Panc1 (cell line): ENCODE data around the gene FHIT. TPM values are rescaled to one million over a fixed set of nuclear protein-coding genes. Genes with fewer than 3 reads are reported as not detected.
"Not testable (repeated sequence)": the region's sequence is repeated elsewhere in the genome, so short reads cannot be mapped to it uniquely, and the experiment has no call there.

Experiments
- ATAC-seq: fragments of 200-7000 bp; cut with Tn5 transposase; 2 replicates; pipeline ENCODE4 v1.9.1; 2020; ENCODE audit warnings: mild to moderate bottlenecking, moderate library complexity
- BruUV-seq: library from RNA; stranded (reverse); fragments of 400-500 nt; replicated peaks from 2 replicates; lab custom pipeline; 2021; lab: Mats Ljungman, UMichigan
- CTCF ChIA-PET: fragments of 300-600 bp; sonication (Branson Sonifier 250); formaldehyde crosslinking; loops from one replicate; lab custom pipeline; 2022; ENCODE audit warnings: antibody characterized with exemption; lab: Charles Lee
- POLR2A ChIA-PET: fragments of 300-600 bp; sonication (Branson Sonifier 250); formaldehyde crosslinking; loops from one replicate; lab custom pipeline; 2022; ENCODE audit warnings: antibody characterized with exemption; lab: Charles Lee
- DNase-seq: peaks from one replicate; pipeline ENCODE4 v3.0.0-alpha.2; 2010; ENCODE audit warnings: low read depth, low spot score
- H3K27ac ChIP-seq: 2 replicates; pipeline ENCODE4 v1.5.1; 2011; ENCODE audit warnings: mild to moderate bottlenecking, low read length, inconsistent platforms
- H3K27me3 ChIP-seq: fragments of 200-500 bp; sonication (Bioruptor generic); 2 replicates; pipeline ENCODE4 v1.6.0; 2014; ENCODE audit warnings: low read length, inconsistent platforms; ENCODE audit not compliant: control insufficient read depth, insufficient read depth
- H3K36me3 ChIP-seq: fragments of 200-500 bp; sonication (Bioruptor generic); 2 replicates; pipeline ENCODE4 v1.5.1; 2014; ENCODE audit warnings: inconsistent platforms, mild to moderate bottlenecking, low read length, moderate library complexity; ENCODE audit not compliant: control insufficient read depth, insufficient read depth
- H3K4me1 ChIP-seq: 2 replicates; pipeline ENCODE4 v1.5.1; 2011; ENCODE audit warnings: inconsistent platforms, mild to moderate bottlenecking, low read length, moderate library complexity; ENCODE audit not compliant: control insufficient read depth, insufficient read depth
- H3K4me3 ChIP-seq, 2 experiments: 2 replicates each; pipeline ENCODE4 v1.5.1; 2011 to 2012; ENCODE audit warnings: low read depth in 2 of 2, low read length in 2 of 2, mild to moderate bottlenecking in 2 of 2, inconsistent platforms in 1 of 2, moderate library complexity in 1 of 2
- H3K9me3 ChIP-seq: fragments of 200-500 bp; sonication (Bioruptor generic); 2 replicates; pipeline ENCODE4 v1.5.1; 2014; ENCODE audit warnings: low read depth, mild to moderate bottlenecking, inconsistent platforms, low read length, moderate library complexity; ENCODE audit not compliant: control insufficient read depth, insufficient read depth
- CTCF ChIP-seq: fragments of 450-650 bp; IDR thresholded peaks from 2 replicates; pipeline ENCODE4 v1.5.1; 2017; ENCODE audit warnings: mild to moderate bottlenecking
- POLR2AphosphoS5 ChIP-seq: IDR thresholded peaks from 2 replicates; pipeline ENCODE4 v1.6.1; 2012; ENCODE audit warnings: mild to moderate bottlenecking, low read depth, low read length, moderate library complexity
- REST ChIP-seq, 2 experiments: IDR thresholded peaks; 2 replicates each; pipeline ENCODE4 v1.6.1; 2011 to 2012; ENCODE audit warnings: low read depth in 2 of 2, control low read depth in 1 of 2, low read length in 1 of 2, mild to moderate bottlenecking in 1 of 2, moderate library complexity in 1 of 2; ENCODE audit not compliant: insufficient read depth in 1 of 2
- SIN3A ChIP-seq: IDR thresholded peaks from 2 replicates; pipeline ENCODE4 v1.6.1; 2012; ENCODE audit warnings: low read depth, mild to moderate bottlenecking, low read length, moderate library complexity, borderline replicate concordance; ENCODE audit not compliant: insufficient read depth
- TCF7L2 ChIP-seq: IDR thresholded peaks from 2 replicates; pipeline ENCODE4 v1.6.1; 2011; ENCODE audit warnings: mild to moderate bottlenecking, low read depth, low read length, inconsistent platforms
- in situ Hi-C: cut with HindIII; loops from 2 replicates; pipeline ENCODE4 v1.10.0; 2016; ENCODE audit warnings: low sequenced_read_pairs, low pct_unique_long_range_greater_than_20kb
- intact Hi-C: fragments of 100-400 bp; cut with micrococcal nuclease; formaldehyde crosslinking; loops from one replicate; pipeline ENCODE4 v1.10.0; 2022; ENCODE audit not compliant: unreplicated experiment
- total RNA-seq: library from RNA; stranded (reverse); gene quantifications from one replicate; pipeline ENCODE4 v1.2.1, GENCODE V29; 2021; ENCODE audit not compliant: unreplicated experiment

FHIT gene
- total RNA-seq, 1 experiment from 2014 or later, result 2.2 TPM

- no peaks in the 10 kb centered on the region for H3K27me3 ChIP-seq
- ATAC-seq (no peak), DNase-seq (no peak)
- no TSS peak for BruUV-seq
- no peak overlapping the region for H3K4me3 ChIP-seq
- no peaks in the 10 kb centered on the region for H3K36me3 ChIP-seq
- no peaks in the 10 kb centered on the region for H3K9me3 ChIP-seq
- POLR2A ChIA-PET, result no interaction called here
- no peak for TF ChIP-seq REST (IDR thresholded peaks at IDR 0.05; ENCODE audit: insufficient read depth in 1 of 2, low read depth in 2 of 2, low read length in 1 of 2)
- TF ChIP-seq SIN3A, result no peak
- no peak for TF ChIP-seq POLR2AphosphoS5
- no peak for TF ChIP-seq CTCF
- TF ChIP-seq TCF7L2, result no peak
- CTCF ChIA-PET, result no interaction called here
- intact Hi-C loops, result no loop called here
- no peak overlapping the region for H3K27ac ChIP-seq
- in situ Hi-C loops, result no loop called here
- no peaks in the 10 kb centered on the region for H3K4me1 ChIP-seq
Observed at GRCh38 chr3:60674870-60675269, 576.4 kb downstream of the FHIT start.

- BruUV-seq, result no TSS peak
- Histone ChIP-seq H3K27ac (no peak overlapping the region), H3K4me1 (no peaks in the 10 kb centered on the region), H3K36me3 (no peaks in the 10 kb centered on the region), H3K9me3 (no peaks in the 10 kb centered on the region), H3K27me3 (no peaks in the 10 kb centered on the region), H3K4me3 (no peak overlapping the region)
- intact Hi-C loops (no loop called here), in situ Hi-C loops (no loop called here)
- TF ChIP-seq TCF7L2, result no peak
- TF ChIP-seq POLR2AphosphoS5, result no peak
- no peak for TF ChIP-seq CTCF
- TF ChIP-seq SIN3A, result no peak
- no peak for TF ChIP-seq REST (IDR thresholded peaks at IDR 0.05; ENCODE audit: insufficient read depth in 1 of 2, low read depth in 2 of 2, low read length in 1 of 2)
- ChIA-PET POLR2A (no interaction called here), CTCF (no interaction called here)
- DNase-seq (no peak), ATAC-seq (no peak)
Observed at GRCh38 chr3:60673123-60673522, 578.1 kb downstream of the FHIT start.

GRCh38 chr3:60672337-60672736 is 578.9 kb downstream of the FHIT start:
- ATAC-seq, H3K4me1 ChIP-seq, DNase-seq, H3K9me3 ChIP-seq, H3K36me3 ChIP-seq, in situ Hi-C loops, BruUV-seq, CTCF ChIA-PET, intact Hi-C loops, H3K4me3 ChIP-seq, H3K27ac ChIP-seq, H3K27me3 ChIP-seq, POLR2A ChIA-PET: not testable (repeated sequence)
